ENCODE measurements around the gene SHOC2.
A peak's percentile ranks its signal among the peaks of the same experiment; 100 is the strongest.

SHOC2 gene

GRCh38 chr10:110919349-110919931 lies at the start of gene SHOC2:
Gene SHOC2 (plus strand): TSS chr10:110919604. CDS start chr10:110964359, 44,755 bp downstream.
- DNase-seq (ENCODE audit: low read depth) = peak; percentile 44

DNA sequence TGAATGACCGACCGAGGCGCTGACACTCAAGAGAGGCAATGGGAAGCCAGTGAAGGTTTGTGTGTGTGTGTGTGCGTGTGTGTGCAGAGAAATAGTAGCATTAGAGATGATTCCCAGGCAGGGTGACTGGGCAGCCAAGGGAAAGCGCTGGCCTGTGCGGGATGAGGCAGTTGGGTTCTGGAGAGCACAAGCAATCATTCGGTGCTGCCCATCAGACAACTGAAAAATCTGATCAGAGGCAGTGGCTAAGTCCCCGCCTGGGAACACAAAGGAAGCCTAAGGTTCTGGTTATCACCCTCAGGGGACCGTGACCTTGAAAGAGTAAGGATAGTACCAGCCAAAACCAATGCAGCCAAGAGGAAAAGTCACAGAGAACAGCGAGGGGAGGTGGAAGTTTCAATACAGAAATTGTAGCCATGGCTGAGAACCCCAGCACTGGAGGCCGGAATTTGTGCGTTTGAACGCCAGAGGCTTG lies 48.5 kb upstream of the SHOC2 start:
- DNase-seq (ENCODE audit: low read depth) = no peak

DNA sequence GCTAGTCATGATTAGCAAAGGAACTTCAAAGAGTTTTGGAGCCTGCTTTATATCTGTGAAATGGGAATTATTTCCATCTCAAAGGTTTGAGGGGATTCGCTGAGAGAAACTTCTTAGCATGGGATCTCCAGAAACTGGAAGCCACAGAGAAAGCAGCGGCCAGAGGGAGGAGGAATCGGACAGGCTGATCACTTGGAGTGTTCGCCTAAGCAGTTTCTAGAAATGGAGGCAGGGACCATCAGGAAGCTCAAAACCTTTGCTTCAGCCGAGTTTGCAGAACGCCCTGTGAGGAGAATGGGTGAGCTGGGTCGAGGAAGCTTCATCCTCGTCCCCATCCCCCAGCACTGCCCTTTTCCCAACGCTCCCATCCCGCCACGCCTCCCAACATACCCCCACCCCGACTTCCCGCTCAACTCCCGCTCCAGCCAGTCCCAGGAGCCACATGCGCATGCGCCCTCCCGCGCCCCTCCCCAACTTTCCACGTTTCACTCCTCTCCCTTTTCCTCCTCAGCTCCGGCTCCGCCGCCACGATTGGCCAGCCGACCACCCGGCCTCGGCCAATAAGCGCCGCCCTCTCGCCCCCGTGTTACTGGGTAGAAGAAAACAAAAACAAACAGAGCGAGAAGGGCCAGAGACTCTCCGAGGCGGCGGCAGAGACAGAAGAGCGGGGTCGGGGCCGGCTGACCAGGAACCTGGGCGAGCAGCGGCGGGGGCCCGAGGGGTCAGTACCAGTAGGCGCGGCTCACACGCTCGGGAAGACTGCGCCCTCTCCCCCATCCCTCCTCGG lies 47.9 kb upstream of the SHOC2 start, which contains the start of gene PDCD4:
TSS of gene PDCD4 (plus strand) at position 631 of the 787 bp plus-strand sequence. CDS start 4,100 bp downstream, outside the sequence.
- peak; percentile 96 for DNase-seq (ENCODE audit: low read depth)

DNA sequence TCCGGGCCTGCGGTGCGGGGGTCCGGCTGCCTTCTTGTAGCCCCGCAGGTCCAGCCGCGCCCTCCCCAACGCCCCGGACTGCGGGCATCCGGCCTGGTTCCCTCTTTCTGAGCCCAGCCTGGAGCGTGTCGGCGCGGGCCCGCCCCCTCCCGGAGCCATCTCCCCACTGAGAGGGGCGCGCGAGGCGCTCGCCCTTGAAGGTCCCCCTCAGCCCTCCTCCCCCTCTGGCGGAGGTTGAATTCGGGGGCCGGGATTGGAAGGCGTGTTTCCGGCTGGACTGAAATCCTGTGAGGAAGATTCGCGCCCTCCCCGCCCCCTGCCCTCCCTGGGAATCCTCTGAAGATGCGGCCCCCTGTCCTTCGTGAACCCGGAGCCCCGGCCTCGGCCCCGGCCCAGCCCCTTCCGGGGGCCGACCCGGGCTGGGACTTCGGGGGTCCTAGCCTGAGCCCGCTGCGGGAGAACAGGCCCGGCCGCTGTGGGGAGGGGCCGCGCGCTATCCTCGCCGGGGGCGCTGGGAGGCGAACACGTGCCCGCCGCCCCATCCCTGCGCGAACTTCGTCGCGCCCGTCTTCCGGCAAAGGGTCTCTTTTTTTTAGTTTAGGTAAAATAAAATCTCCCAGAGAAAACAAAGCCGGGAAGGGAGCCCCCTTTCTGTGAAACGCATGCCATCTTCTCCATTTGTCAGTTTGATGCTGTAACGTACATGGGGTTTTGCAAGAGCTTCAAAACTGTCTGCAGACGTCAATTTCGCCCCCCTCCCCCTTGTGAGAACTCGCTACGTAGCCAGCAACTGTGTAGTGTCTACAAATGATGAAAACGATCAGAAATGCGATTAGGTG lies 47.0 kb upstream of the SHOC2 start:
- peak; percentile 66 for DNase-seq (ENCODE audit: low read depth)

GRCh38 chr10:110872984-110873923 lies 46.1 kb upstream of the SHOC2 start:
- DNase-seq (ENCODE audit: low read depth) = no peak

- no peak for DNase-seq (ENCODE audit: low read depth)
These were observed 45.5 kb upstream of the SHOC2 start for GRCh38 chr10:110873951-110874350.

GRCh38 chr10:110876000-110876399 lies 43.4 kb upstream of the SHOC2 start:
- DNase-seq (ENCODE audit: low read depth) = no peak

DNA sequence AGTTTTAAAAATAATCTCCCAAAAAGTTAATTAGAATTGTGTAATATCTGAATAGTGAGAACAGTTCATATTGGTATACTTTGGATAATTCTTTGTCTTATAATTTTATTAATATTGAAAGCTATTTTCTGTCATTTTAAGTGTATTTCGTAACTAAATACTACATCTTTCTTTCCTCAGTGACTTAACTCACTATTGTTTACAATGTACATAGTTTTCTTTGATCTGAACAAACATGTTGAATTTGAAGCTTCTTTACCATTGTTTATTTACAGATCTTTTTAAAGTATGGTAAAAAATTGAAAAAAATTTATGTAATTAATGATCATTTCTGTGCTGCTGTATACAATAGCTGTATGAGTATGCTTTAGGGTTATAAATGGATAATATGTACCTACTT lies 42.6 kb upstream of the SHOC2 start:
- no peak for DNase-seq (ENCODE audit: low read depth)

DNA sequence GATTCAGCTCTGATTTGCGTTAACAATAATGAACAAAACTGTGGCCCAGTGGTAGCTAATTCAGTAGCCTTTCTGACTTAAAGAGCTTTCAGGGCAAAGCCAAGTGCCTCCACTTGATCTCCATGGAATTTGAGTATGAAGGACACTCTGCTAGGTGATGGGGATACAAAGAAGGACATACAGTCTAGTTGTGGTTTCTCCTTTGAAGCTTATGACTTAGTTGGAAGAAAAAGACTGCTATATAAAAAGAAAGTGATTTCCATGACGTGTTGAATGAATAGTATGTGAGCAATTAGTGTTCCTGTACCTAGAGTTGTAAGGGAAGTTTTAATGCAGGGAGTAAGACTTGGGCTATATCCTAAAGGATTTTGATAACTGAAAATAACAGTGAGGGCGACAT lies 39.4 kb upstream of the SHOC2 start:
- no peak for DNase-seq (ENCODE audit: low read depth)

DNA sequence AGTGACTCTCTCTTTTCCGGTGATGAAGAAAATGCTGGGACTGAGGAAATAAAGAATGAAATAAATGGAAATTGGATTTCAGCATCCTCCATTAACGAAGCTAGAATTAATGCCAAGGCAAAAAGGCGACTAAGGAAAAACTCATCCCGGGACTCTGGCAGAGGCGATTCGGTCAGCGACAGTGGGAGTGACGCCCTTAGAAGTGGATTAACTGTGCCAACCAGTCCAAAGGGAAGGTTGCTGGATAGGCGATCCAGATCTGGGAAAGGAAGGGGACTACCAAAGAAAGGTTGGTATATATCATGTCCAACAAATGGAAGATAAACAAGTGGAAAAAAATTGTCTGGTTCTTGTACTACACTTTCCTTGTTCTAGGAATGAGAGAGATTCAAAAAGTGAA lies 38.2 kb upstream of the SHOC2 start:
- no peak for DNase-seq (ENCODE audit: low read depth)

GRCh38 chr10:110881905-110882304 lies 37.5 kb upstream of the SHOC2 start:
- no peak for DNase-seq (ENCODE audit: low read depth)

DNA sequence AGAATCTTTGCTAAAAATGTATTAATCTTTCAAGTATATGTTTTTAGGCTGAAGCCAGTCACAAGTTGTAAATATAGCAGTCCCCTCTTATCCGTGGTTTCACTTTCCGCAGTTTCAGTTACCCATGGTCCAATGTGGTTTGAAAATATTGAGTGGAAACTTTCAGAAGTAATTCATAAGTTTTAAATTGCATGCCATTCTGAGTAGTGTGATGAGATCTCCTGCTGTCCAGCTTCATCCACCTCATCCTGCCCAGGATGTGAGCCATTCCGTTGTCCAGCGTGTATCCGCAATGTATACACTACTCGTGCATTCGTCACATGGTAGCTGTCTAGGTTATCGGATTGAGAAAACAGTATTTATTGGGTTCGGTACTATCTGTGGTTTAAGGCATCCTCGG lies 35.5 kb upstream of the SHOC2 start:
- no peak for DNase-seq (ENCODE audit: low read depth)

GRCh38 chr10:110885932-110886674 lies 33.3 kb upstream of the SHOC2 start:
- DNase-seq (ENCODE audit: low read depth) = no peak

- no peak for DNase-seq (ENCODE audit: low read depth)
These were observed 31.8 kb upstream of the SHOC2 start for GRCh38 chr10:110887560-110887959.

DNA sequence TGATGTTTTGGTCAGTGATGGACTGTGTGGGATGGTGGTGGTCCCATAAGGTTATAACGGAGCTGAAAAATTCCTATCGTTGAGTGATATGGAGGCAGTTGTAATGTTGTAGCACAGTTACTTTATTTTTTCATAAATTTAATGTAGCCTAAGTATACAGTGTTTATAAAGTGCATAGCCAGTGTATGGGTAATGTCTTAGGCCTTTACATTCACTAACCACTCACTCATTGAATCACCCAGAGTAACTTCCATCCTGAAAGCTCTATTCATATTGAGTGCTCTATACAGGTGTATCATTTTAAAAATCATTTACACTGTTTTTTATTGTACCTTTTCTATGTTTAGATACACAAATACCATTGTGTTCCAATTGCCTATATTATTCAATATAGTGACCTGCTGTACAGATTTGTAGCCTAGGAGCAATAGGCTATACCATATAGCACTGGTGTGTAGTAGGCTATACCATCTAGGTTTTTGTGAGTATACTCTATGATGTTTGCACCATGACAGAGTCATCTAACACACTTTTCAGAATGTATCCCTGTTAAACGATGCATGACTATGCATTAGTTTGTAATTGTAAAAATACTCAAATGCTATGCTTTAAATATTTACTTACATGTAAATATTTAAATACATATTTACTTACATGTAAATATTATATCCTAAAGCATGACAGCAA lies 26.7 kb upstream of the SHOC2 start:
- no peak for DNase-seq (ENCODE audit: low read depth)

DNA sequence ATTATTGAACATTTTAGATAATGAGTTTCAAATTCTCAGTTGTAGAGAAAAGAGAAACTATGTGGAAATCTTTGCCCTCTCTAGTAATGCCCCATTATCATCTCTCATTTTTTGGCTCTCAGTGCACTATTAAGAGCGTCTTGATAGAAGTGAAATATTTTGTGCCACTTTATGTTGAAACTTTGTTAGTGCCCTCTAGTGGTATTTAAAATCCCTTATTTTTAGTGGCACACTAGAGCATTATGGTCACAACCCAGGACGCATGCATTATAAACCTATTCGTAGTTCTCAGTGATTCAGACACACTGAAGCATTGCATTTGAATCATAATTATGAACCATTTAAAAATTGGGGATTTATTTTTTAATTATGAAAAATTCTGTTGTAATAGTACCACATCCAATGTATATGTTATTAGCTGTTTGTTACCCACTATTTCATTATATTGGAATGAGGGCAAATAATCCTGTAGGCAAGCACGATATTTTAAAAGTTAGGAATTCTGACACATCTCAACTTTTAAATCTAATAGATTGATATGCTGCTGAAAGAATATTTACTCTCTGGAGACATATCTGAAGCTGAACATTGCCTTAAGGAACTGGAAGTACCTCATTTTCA lies 25.7 kb upstream of the SHOC2 start:
- DNase-seq (ENCODE audit: low read depth) = peak; percentile 30

- no peak for DNase-seq (ENCODE audit: low read depth)
These were observed 22.2 kb upstream of the SHOC2 start for GRCh38 chr10:110897184-110897583.

DNA sequence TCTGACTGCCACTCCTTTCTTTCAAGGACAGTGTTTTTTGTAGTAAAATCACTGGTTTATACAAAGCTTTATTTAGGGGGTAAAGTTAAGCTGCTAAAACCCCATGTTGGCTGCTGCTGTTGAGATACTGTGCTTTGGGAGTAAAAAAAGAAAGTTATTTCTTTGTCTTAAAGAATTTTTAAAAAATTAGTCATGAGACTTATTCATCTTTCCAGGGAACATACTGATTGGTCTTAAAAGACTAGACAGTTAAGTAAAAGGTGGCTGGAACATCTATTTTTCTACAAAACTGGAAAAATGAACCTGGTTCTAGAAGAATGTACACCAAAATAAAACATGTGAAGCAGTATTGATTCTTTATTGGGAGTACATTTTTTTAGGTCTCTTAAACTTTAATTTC lies 21.0 kb upstream of the SHOC2 start:
- DNase-seq (ENCODE audit: low read depth) = no peak

- no peak for DNase-seq (ENCODE audit: low read depth)
These were observed 18.4 kb upstream of the SHOC2 start for GRCh38 chr10:110900983-110901382.

Measured in stromal cell of bone marrow (primary cell).